OCI-LY7 (cell line): ENCODE results near the gene TTL. TPM values are rescaled to one million over a fixed set of nuclear protein-coding genes. Genes with fewer than 3 reads are reported as not detected.

Source experiments
- BruUV-seq: library from RNA; stranded (reverse); fragments of 400-500 nt; replicated peaks from 2 replicates; lab custom pipeline; 2021; lab: Mats Ljungman, UMichigan
- CTCF ChIA-PET: fragments of 300-600 bp; sonication (Branson Sonifier 250); formaldehyde crosslinking; loops from one replicate; lab custom pipeline; 2022; ENCODE audit warnings: antibody characterized with exemption; ENCODE audit not compliant: unreplicated experiment; lab: Charles Lee
- POLR2A ChIA-PET: fragments of 300-600 bp; sonication (Branson Sonifier 250); formaldehyde crosslinking; loops from one replicate; lab custom pipeline; 2022; ENCODE audit warnings: antibody characterized with exemption; lab: Charles Lee
- DNase-seq: peaks from one replicate; pipeline ENCODE4 v3.0.0-alpha.2; 2015; ENCODE audit warnings: low spot score
- H2AFZ ChIP-seq: fragments of 200-600 bp; sonication (generic), shearing (Covaris generic); 2 replicates; pipeline ENCODE4 v1.6.1; 2014; ENCODE audit warnings: mild to moderate bottlenecking, antibody characterized with exemption, low read length, moderate library complexity
- H3K27ac ChIP-seq: fragments of 200-600 bp; sonication (generic); 2 replicates; pipeline ENCODE4 v1.5.1; 2014; ENCODE audit warnings: mixed run types, low read depth, mild to moderate bottlenecking, moderate library complexity, low read length, inconsistent platforms; ENCODE audit not compliant: poor library complexity, severe bottlenecking
- H3K36me3 ChIP-seq: fragments of 200-600 bp; sonication (generic); 2 replicates; pipeline ENCODE4 v1.6.1; 2014; ENCODE audit warnings: mild to moderate bottlenecking, antibody characterized with exemption, low read length, moderate library complexity, mixed read lengths; ENCODE audit not compliant: insufficient read depth
- H3K4me1 ChIP-seq: fragments of 200-600 bp; sonication (generic); 2 replicates; pipeline ENCODE4 v1.5.1; 2014; ENCODE audit warnings: mild to moderate bottlenecking, low read length; ENCODE audit not compliant: insufficient read depth, poor library complexity, severe bottlenecking
- H3K4me2 ChIP-seq: fragments of 200-600 bp; sonication (generic); 2 replicates; pipeline ENCODE4 v1.6.1; 2014; ENCODE audit warnings: mild to moderate bottlenecking, low read length
- H3K4me3 ChIP-seq: fragments of 200-600 bp; sonication (generic); 2 replicates; pipeline ENCODE4 v1.5.1; 2014; ENCODE audit warnings: mild to moderate bottlenecking, low read depth, low read length; ENCODE audit not compliant: poor library complexity, severe bottlenecking
- H3K79me2 ChIP-seq: fragments of 200-600 bp; sonication (generic); 2 replicates; pipeline ENCODE4 v1.6.1; 2016; ENCODE audit warnings: low read depth, mild to moderate bottlenecking, low read length, moderate library complexity, mixed read lengths; ENCODE audit not compliant: insufficient read depth
- H3K9me2 ChIP-seq: fragments of 200-600 bp; sonication (generic); 2 replicates; pipeline ENCODE4 v1.6.1; 2016; ENCODE audit warnings: mild to moderate bottlenecking, low read length, mixed read lengths; ENCODE audit not compliant: insufficient read depth
- H3K9me3 ChIP-seq: fragments of 200-600 bp; sonication (generic); 2 replicates; pipeline ENCODE4 v1.6.1; 2014; ENCODE audit warnings: mild to moderate bottlenecking, mixed run types, low read length, mixed read lengths
- H4K20me1 ChIP-seq: fragments of 200-600 bp; sonication (generic); 2 replicates; pipeline ENCODE4 v1.6.1; 2014; ENCODE audit warnings: mild to moderate bottlenecking, antibody characterized with exemption, low read length, moderate library complexity, mixed read lengths; ENCODE audit not compliant: insufficient read depth
- EZH2phosphoT487 ChIP-seq: fragments of 200-600 bp; sonication (generic); IDR thresholded peaks from 2 replicates; pipeline ENCODE4 v1.6.1; 2018; ENCODE audit warnings: low read depth, borderline replicate concordance, mild to moderate bottlenecking, mixed run types, antibody characterized with exemption, low read length, moderate library complexity, mixed read lengths
- intact Hi-C: fragments of 100-400 bp; cut with micrococcal nuclease; formaldehyde crosslinking; loops from one replicate; pipeline ENCODE4 v1.10.0; 2022; ENCODE audit not compliant: unreplicated experiment
- total RNA-seq, 2 experiments: library from RNA; depleted of rRNA in 1 of 2; stranded (reverse); fragments of >200 nt in 1 of 2; shearing (Covaris generic) in 1 of 2; gene quantifications; 2 replicates each; pipeline ENCODE4 v1.2.3, GENCODE V29; 2014 to 2022
- TF ChIP-seq, protein P1 (sequence below): fragments of 200-600 bp; sonication (generic); conservative IDR thresholded peaks from 2 replicates; pipeline ENCODE4 v1.5.1; 2014; ENCODE audit warnings: mild to moderate bottlenecking, antibody characterized with exemption, low read length, moderate library complexity, mixed read lengths

TTL gene
- total RNA-seq, 2 experiments from 2014 or later: 27.1 to 45.1 TPM

DNA sequence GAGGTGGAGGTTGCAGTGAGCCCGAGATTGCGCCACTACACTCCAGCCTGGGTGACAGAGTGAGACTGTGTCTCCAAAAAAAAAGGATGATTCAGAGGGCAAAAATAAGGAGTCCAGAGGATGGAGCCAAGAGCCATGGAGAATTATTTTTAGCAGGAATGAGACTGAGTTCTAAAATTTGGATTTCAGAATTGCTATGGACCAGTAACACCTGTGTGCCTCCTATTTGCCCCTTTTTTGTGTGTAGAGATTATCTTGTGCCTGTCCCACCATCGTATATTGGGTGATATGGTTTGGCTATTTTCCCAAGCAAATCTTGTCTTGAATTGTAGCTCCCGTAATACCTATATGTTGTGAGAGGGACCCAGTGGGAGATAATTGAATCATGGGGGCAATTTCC, 32.1 kb upstream of the TTL start:
- ChIA-PET POLR2A (no interaction called here), CTCF (no interaction called here)
- H3K9me2 ChIP-seq: no peaks in the 10 kb centered on the region
- H3K4me1 ChIP-seq: no peaks in the 10 kb centered on the region
- H3K79me2 ChIP-seq: no peaks in the 10 kb centered on the region
- no peak overlapping the region for H3K27ac ChIP-seq
- no peak overlapping the region for H3K4me2 ChIP-seq
- no peaks in the 10 kb centered on the region for H3K36me3 ChIP-seq
- H2AFZ ChIP-seq: no peak overlapping the region
- intact Hi-C loops: no loop called here
- H3K9me3 ChIP-seq: no peaks in the 10 kb centered on the region
- BruUV-seq: no TSS peak
- no peak overlapping the region for H3K4me3 ChIP-seq
- no peaks in the 10 kb centered on the region for H4K20me1 ChIP-seq
- TF ChIP-seq EZH2phosphoT487: no peak
- TF ChIP-seq, protein P1, sequence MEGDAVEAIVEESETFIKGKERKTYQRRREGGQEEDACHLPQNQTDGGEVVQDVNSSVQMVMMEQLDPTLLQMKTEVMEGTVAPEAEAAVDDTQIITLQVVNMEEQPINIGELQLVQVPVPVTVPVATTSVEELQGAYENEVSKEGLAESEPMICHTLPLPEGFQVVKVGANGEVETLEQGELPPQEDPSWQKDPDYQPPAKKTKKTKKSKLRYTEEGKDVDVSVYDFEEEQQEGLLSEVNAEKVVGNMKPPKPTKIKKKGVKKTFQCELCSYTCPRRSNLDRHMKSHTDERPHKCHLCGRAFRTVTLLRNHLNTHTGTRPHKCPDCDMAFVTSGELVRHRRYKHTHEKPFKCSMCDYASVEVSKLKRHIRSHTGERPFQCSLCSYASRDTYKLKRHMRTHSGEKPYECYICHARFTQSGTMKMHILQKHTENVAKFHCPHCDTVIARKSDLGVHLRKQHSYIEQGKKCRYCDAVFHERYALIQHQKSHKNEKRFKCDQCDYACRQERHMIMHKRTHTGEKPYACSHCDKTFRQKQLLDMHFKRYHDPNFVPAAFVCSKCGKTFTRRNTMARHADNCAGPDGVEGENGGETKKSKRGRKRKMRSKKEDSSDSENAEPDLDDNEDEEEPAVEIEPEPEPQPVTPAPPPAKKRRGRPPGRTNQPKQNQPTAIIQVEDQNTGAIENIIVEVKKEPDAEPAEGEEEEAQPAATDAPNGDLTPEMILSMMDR: no peak
- DNase-seq: no peak

DNA sequence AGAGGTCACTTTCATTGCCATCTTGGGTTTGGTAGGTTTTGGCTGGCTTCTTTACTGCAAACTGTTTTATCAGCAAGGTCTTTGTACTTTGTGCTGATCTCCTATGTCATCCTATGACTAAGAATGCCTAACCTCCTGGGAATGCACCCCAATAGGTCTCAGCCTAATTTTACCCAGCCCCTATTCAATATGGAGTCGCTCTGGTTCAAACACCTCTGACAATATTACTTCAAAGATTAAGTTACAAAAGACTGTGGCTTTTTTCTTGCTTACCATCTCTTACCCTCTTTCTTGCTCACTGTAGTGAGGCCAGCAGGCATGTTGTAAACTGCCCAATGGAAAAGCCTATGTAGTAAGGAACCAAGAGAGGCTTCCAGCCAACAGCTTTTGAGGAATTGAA, 30.6 kb upstream of the TTL start:
- BruUV-seq: no TSS peak
- no peak for DNase-seq
- Histone ChIP-seq H4K20me1 (no peaks in the 10 kb centered on the region), H3K9me3 (no peaks in the 10 kb centered on the region), H2AFZ (no peak overlapping the region), H3K36me3 (no peaks in the 10 kb centered on the region), H3K27ac (no peak overlapping the region), H3K9me2 (no peaks in the 10 kb centered on the region), H3K79me2 (no peaks in the 10 kb centered on the region), H3K4me2 (no peak overlapping the region), H3K4me1 (no peaks in the 10 kb centered on the region), H3K4me3 (no peak overlapping the region)
- intact Hi-C loops: no loop called here
- ChIA-PET POLR2A (interaction anchor here (0.7 kb wide), 1 partner anchor 9 kb away, joined by 4 read pairs; no protein-coding TSS in a partner anchor), CTCF (no interaction called here)
- TF ChIP-seq, protein P1: no peak
- no peak for TF ChIP-seq EZH2phosphoT487

- BruUV-seq: no TSS peak
- no peaks in the 10 kb centered on the region for H3K79me2 ChIP-seq
- intact Hi-C loops: no loop called here
- CTCF ChIA-PET: no interaction called here
- H3K9me2 ChIP-seq: no peaks in the 10 kb centered on the region
- H3K4me1 ChIP-seq: no peaks in the 10 kb centered on the region
- H3K9me3 ChIP-seq: no peaks in the 10 kb centered on the region
- H3K4me3 ChIP-seq: no peak overlapping the region
- TF ChIP-seq EZH2phosphoT487: no peak
- TF ChIP-seq, protein P1: no peak
- no peak overlapping the region for H2AFZ ChIP-seq
- H3K27ac ChIP-seq: no peak overlapping the region
- DNase-seq: no peak
- H4K20me1 ChIP-seq: no peaks in the 10 kb centered on the region
- POLR2A ChIA-PET: no interaction called here
- no peak overlapping the region for H3K4me2 ChIP-seq
- H3K36me3 ChIP-seq: no peaks in the 10 kb centered on the region
These were observed 27.4 kb upstream of the TTL start for GRCh38 chr2:112454586-112454985.
